GM23338 (cell line): ENCODE measurements around the gene NFX1. TPM values are rescaled to one million over a fixed set of nuclear protein-coding genes. Genes with fewer than 3 reads are reported as not detected.

ENCODE experiments used
- ATAC-seq: fragments of 200-7000 bp; cut with Tn5 transposase; 3 replicates; pipeline ENCODE4 v1.9.1; 2020
- DNase-seq: peaks from one replicate; pipeline ENCODE4 v3.0.0-alpha.2; 2015; ENCODE audit warnings: low spot score
- H2AFZ ChIP-seq: fragments of 200-600 bp; sonication (generic); 2 replicates; pipeline ENCODE4 v1.8.0; 2016; ENCODE audit warnings: antibody characterized with exemption, mild to moderate bottlenecking, moderate library complexity
- H3F3A ChIP-seq: fragments of 200-600 bp; sonication (generic); replicated peaks from 2 replicates; pipeline ENCODE4 v1.8.0; 2017; ENCODE audit warnings: antibody characterized with exemption, mixed run types, low read depth
- H3K27ac ChIP-seq: fragments of 200-600 bp; sonication (generic); 2 replicates; pipeline ENCODE4 v1.6.1; 2016; ENCODE audit warnings: low read depth
- H3K27me3 ChIP-seq: fragments of 200-600 bp; sonication (generic); 2 replicates; pipeline ENCODE4 v1.8.0; 2016; ENCODE audit warnings: mild to moderate bottlenecking, mixed run types, moderate library complexity; ENCODE audit not compliant: insufficient read depth
- H3K36me3 ChIP-seq: fragments of 200-600 bp; sonication (generic); 2 replicates; pipeline ENCODE4 v1.8.0; 2016; ENCODE audit warnings: mild to moderate bottlenecking; ENCODE audit not compliant: insufficient read depth
- H3K4me1 ChIP-seq: fragments of 200-600 bp; sonication (generic); 2 replicates; pipeline ENCODE4 v1.8.0; 2016; ENCODE audit warnings: mild to moderate bottlenecking, moderate library complexity; ENCODE audit not compliant: insufficient read depth
- H3K4me2 ChIP-seq: fragments of 200-600 bp; sonication (generic); 2 replicates; pipeline ENCODE4 v1.7.1; 2017; ENCODE audit warnings: mixed run types
- H3K4me3 ChIP-seq: fragments of 200-600 bp; sonication (generic); 2 replicates; pipeline ENCODE4 v1.6.1; 2016; ENCODE audit warnings: mixed run types
- H3K79me2 ChIP-seq: fragments of 200-600 bp; sonication (generic); replicated peaks from 2 replicates; pipeline ENCODE4 v1.8.0; 2017; ENCODE audit warnings: mild to moderate bottlenecking; ENCODE audit not compliant: insufficient read depth
- H3K9me2 ChIP-seq: fragments of 200-600 bp; sonication (generic); 2 replicates; pipeline ENCODE4 v1.8.0; 2017; ENCODE audit not compliant: insufficient read depth
- H4K20me1 ChIP-seq: fragments of 200-600 bp; sonication (generic); replicated peaks from 2 replicates; pipeline ENCODE4 v1.8.0; 2017; ENCODE audit warnings: mild to moderate bottlenecking; ENCODE audit not compliant: insufficient read depth
- H3K27ac Mint-ChIP-seq: 2 replicates; pipeline ENCODE4 v1.8.0; 2020; ENCODE audit warnings: inconsistent platforms, mild to moderate bottlenecking, moderate library complexity, mixed read lengths
- H3K27me3 Mint-ChIP-seq: 3 replicates; pipeline ENCODE4 v1.8.0; 2022; ENCODE audit warnings: low read depth, mild to moderate bottlenecking, moderate library complexity, mixed read lengths, inconsistent platforms; ENCODE audit not compliant: insufficient read depth, poor library complexity
- H3K36me3 Mint-ChIP-seq: 3 replicates; pipeline ENCODE4 v1.8.0; 2021; ENCODE audit warnings: low read depth, mild to moderate bottlenecking, inconsistent platforms, moderate library complexity, mixed read lengths
- H3K4me1 Mint-ChIP-seq: 3 replicates; pipeline ENCODE4 v1.8.0; 2020; ENCODE audit warnings: mild to moderate bottlenecking, inconsistent platforms, mixed read lengths
- H3K4me3 Mint-ChIP-seq: 3 replicates; pipeline ENCODE4 v1.8.0; 2021; ENCODE audit warnings: moderate library complexity, mild to moderate bottlenecking, inconsistent platforms, mixed read lengths
- H3K9me3 Mint-ChIP-seq: 3 replicates; pipeline ENCODE4 v1.8.0; 2020; ENCODE audit warnings: moderate library complexity, mild to moderate bottlenecking, inconsistent platforms, mixed read lengths
- CREB1 ChIP-seq: fragments of 250-450 bp; sonication (Bioruptor Pico); IDR thresholded peaks from 2 replicates; pipeline ENCODE4 v1.5.0; 2020; ENCODE audit warnings: low read depth, mild to moderate bottlenecking, moderate library complexity
- EZH2 ChIP-seq: fragments of 200-600 bp; sonication (generic); IDR thresholded peaks from one replicate; pipeline ENCODE4 v1.8.0; 2017; ENCODE audit warnings: antibody characterized with exemption, mild to moderate bottlenecking, low read depth; ENCODE audit not compliant: unreplicated experiment
- EZH2phosphoT487 ChIP-seq: fragments of 200-600 bp; sonication (generic); IDR thresholded peaks from one replicate; pipeline ENCODE4 v1.8.1; 2018; ENCODE audit warnings: antibody characterized with exemption; ENCODE audit not compliant: unreplicated experiment
- JUNB ChIP-seq: IDR thresholded peaks from one replicate; pipeline ENCODE4 v1.6.1; 2016; ENCODE audit warnings: antibody characterized with exemption; ENCODE audit not compliant: unreplicated experiment
- NANOG ChIP-seq: IDR thresholded peaks from 2 replicates; pipeline ENCODE4 v1.6.1; 2016; ENCODE audit warnings: antibody characterized with exemption, borderline replicate concordance
- POLR2AphosphoS5 ChIP-seq: IDR thresholded peaks from 2 replicates; pipeline ENCODE4 v1.6.1; 2016; ENCODE audit warnings: antibody characterized with exemption, low read depth
- STAT1 ChIP-seq: IDR thresholded peaks from one replicate; pipeline ENCODE4 v1.6.1; 2016; ENCODE audit warnings: antibody characterized with exemption; ENCODE audit not compliant: unreplicated experiment
- ZNF114 ChIP-seq: fragments of 250-450 bp; sonication (Bioruptor Pico); IDR thresholded peaks from 2 replicates; pipeline ENCODE4 v1.5.0; 2020; ENCODE audit warnings: mild to moderate bottlenecking, moderate library complexity
- ZNF331 ChIP-seq: fragments of 250-450 bp; sonication (Bioruptor Pico); IDR thresholded peaks from 2 replicates; pipeline ENCODE4 v1.5.0; 2020; ENCODE audit warnings: low read depth, mild to moderate bottlenecking, moderate library complexity
- polyA plus RNA-seq: library from polyadenylated mRNA; unstranded; fragments of >200 nt; fragmentation: Nextera tagmentation; extraction: Ambion mirVana; gene quantifications from 2 replicates; pipeline ENCODE4 v1.2.1, GENCODE V29; 2016
- total RNA-seq: library from RNA; depleted of rRNA; stranded (reverse); fragments of >200 nt; shearing (Covaris generic); gene quantifications from 2 replicates; pipeline ENCODE4 v1.2.3, GENCODE V29; 2014
- TF ChIP-seq, protein P1 (sequence below): IDR thresholded peaks from 2 replicates; pipeline ENCODE4 v1.6.1; 2016; ENCODE audit warnings: antibody characterized with exemption
- TF ChIP-seq, protein P2 (sequence below): IDR thresholded peaks from one replicate; pipeline ENCODE4 v1.6.1; 2018; ENCODE audit warnings: antibody characterized with exemption; ENCODE audit not compliant: unreplicated experiment
- TF ChIP-seq, protein P3 (sequence below), 2 experiments: fragments of 200-600 bp in 1 of 2; sonication (generic) in 1 of 2; conservative IDR thresholded peaks; 2 replicates each; pipeline versions ENCODE4 v1.5.1 to v1.6.1; 2016 to 2017; ENCODE audit warnings: antibody characterized with exemption in 2 of 2, low read depth in 2 of 2, mild to moderate bottlenecking in 2 of 2, moderate library complexity in 1 of 2
- TF ChIP-seq, protein P4 (sequence below): fragments of 250-450 bp; sonication (Bioruptor Pico); IDR thresholded peaks from 2 replicates; pipeline ENCODE4 v1.5.0; 2020; ENCODE audit warnings: mild to moderate bottlenecking, moderate library complexity

Gene NFX1
- total and polyA plus RNA-seq, 2 experiments from 2014 or later = 13.9 to 26.1 TPM

DNA sequence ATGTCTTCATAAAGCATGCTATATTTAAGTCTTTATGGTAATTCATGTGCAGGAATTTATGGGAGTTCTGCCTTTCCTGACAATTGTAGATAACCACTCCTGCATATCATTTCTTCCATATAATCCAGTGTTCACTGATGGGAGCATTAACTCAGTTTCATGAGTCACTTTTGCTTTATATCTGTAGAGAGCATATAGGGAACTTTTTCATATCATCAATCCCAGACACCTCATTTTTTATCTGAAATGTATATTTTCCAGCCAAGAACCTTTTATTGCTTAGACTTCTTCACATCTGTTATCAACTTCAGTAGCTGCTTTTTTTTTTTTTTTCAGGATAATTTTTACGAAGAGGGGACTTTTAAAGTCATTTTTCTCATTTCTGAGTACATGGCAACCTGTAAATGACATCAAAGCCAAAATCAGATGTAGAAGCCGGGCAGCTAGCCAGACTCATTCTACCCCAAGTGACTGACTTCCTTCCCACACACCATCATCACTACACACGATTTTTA is 41.1 kb downstream of the NFX1 start:
- Mint-ChIP-seq H3K9me3 (no peaks in the 10 kb centered on the region), H3K27ac (no peak overlapping the region), H3K4me3 (no peak overlapping the region), H3K4me1 (no peaks in the 10 kb centered on the region), H3K27me3 (peaks cover 3% of the 10 kb centered on the region), H3K36me3 (peaks cover 67% of the 10 kb centered on the region)
- Histone ChIP-seq H4K20me1 (no peaks in the 10 kb centered on the region), H3K27ac (no peak overlapping the region), H3K79me2 (no peaks in the 10 kb centered on the region), H3K27me3 (no peaks in the 10 kb centered on the region), H3F3A (no peaks in the 10 kb centered on the region), H3K4me1 (no peaks in the 10 kb centered on the region), H2AFZ (no peak overlapping the region), H3K4me3 (no peak overlapping the region), H3K9me2 (no peaks in the 10 kb centered on the region), H3K4me2 (no peak overlapping the region), H3K36me3 (peaks cover 11% of the 10 kb centered on the region; the same call in 1 of the 2 replicates)
- ATAC-seq (no peak), DNase-seq (no peak)
- TF ChIP-seq JUNB = no peak
- TF ChIP-seq, protein P1, sequence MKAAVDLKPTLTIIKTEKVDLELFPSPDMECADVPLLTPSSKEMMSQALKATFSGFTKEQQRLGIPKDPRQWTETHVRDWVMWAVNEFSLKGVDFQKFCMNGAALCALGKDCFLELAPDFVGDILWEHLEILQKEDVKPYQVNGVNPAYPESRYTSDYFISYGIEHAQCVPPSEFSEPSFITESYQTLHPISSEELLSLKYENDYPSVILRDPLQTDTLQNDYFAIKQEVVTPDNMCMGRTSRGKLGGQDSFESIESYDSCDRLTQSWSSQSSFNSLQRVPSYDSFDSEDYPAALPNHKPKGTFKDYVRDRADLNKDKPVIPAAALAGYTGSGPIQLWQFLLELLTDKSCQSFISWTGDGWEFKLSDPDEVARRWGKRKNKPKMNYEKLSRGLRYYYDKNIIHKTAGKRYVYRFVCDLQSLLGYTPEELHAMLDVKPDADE = no peak
- no peak for TF ChIP-seq EZH2phosphoT487
- TF ChIP-seq NANOG = no peak
- TF ChIP-seq, protein P2, sequence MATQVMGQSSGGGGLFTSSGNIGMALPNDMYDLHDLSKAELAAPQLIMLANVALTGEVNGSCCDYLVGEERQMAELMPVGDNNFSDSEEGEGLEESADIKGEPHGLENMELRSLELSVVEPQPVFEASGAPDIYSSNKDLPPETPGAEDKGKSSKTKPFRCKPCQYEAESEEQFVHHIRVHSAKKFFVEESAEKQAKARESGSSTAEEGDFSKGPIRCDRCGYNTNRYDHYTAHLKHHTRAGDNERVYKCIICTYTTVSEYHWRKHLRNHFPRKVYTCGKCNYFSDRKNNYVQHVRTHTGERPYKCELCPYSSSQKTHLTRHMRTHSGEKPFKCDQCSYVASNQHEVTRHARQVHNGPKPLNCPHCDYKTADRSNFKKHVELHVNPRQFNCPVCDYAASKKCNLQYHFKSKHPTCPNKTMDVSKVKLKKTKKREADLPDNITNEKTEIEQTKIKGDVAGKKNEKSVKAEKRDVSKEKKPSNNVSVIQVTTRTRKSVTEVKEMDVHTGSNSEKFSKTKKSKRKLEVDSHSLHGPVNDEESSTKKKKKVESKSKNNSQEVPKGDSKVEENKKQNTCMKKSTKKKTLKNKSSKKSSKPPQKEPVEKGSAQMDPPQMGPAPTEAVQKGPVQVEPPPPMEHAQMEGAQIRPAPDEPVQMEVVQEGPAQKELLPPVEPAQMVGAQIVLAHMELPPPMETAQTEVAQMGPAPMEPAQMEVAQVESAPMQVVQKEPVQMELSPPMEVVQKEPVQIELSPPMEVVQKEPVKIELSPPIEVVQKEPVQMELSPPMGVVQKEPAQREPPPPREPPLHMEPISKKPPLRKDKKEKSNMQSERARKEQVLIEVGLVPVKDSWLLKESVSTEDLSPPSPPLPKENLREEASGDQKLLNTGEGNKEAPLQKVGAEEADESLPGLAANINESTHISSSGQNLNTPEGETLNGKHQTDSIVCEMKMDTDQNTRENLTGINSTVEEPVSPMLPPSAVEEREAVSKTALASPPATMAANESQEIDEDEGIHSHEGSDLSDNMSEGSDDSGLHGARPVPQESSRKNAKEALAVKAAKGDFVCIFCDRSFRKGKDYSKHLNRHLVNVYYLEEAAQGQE = no peak
- TF ChIP-seq, protein P3, sequence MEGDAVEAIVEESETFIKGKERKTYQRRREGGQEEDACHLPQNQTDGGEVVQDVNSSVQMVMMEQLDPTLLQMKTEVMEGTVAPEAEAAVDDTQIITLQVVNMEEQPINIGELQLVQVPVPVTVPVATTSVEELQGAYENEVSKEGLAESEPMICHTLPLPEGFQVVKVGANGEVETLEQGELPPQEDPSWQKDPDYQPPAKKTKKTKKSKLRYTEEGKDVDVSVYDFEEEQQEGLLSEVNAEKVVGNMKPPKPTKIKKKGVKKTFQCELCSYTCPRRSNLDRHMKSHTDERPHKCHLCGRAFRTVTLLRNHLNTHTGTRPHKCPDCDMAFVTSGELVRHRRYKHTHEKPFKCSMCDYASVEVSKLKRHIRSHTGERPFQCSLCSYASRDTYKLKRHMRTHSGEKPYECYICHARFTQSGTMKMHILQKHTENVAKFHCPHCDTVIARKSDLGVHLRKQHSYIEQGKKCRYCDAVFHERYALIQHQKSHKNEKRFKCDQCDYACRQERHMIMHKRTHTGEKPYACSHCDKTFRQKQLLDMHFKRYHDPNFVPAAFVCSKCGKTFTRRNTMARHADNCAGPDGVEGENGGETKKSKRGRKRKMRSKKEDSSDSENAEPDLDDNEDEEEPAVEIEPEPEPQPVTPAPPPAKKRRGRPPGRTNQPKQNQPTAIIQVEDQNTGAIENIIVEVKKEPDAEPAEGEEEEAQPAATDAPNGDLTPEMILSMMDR (conservative IDR thresholded peaks at IDR 0.05; ENCODE audit: low read depth in 2 of 2) = no peak
- TF ChIP-seq ZNF331 = no peak
- no peak for TF ChIP-seq ZNF114 (CRISPR knock-in tag)
- TF ChIP-seq POLR2AphosphoS5 = no peak
- TF ChIP-seq STAT1 = no peak
- TF ChIP-seq EZH2 = no peak
- TF ChIP-seq, protein P4, sequence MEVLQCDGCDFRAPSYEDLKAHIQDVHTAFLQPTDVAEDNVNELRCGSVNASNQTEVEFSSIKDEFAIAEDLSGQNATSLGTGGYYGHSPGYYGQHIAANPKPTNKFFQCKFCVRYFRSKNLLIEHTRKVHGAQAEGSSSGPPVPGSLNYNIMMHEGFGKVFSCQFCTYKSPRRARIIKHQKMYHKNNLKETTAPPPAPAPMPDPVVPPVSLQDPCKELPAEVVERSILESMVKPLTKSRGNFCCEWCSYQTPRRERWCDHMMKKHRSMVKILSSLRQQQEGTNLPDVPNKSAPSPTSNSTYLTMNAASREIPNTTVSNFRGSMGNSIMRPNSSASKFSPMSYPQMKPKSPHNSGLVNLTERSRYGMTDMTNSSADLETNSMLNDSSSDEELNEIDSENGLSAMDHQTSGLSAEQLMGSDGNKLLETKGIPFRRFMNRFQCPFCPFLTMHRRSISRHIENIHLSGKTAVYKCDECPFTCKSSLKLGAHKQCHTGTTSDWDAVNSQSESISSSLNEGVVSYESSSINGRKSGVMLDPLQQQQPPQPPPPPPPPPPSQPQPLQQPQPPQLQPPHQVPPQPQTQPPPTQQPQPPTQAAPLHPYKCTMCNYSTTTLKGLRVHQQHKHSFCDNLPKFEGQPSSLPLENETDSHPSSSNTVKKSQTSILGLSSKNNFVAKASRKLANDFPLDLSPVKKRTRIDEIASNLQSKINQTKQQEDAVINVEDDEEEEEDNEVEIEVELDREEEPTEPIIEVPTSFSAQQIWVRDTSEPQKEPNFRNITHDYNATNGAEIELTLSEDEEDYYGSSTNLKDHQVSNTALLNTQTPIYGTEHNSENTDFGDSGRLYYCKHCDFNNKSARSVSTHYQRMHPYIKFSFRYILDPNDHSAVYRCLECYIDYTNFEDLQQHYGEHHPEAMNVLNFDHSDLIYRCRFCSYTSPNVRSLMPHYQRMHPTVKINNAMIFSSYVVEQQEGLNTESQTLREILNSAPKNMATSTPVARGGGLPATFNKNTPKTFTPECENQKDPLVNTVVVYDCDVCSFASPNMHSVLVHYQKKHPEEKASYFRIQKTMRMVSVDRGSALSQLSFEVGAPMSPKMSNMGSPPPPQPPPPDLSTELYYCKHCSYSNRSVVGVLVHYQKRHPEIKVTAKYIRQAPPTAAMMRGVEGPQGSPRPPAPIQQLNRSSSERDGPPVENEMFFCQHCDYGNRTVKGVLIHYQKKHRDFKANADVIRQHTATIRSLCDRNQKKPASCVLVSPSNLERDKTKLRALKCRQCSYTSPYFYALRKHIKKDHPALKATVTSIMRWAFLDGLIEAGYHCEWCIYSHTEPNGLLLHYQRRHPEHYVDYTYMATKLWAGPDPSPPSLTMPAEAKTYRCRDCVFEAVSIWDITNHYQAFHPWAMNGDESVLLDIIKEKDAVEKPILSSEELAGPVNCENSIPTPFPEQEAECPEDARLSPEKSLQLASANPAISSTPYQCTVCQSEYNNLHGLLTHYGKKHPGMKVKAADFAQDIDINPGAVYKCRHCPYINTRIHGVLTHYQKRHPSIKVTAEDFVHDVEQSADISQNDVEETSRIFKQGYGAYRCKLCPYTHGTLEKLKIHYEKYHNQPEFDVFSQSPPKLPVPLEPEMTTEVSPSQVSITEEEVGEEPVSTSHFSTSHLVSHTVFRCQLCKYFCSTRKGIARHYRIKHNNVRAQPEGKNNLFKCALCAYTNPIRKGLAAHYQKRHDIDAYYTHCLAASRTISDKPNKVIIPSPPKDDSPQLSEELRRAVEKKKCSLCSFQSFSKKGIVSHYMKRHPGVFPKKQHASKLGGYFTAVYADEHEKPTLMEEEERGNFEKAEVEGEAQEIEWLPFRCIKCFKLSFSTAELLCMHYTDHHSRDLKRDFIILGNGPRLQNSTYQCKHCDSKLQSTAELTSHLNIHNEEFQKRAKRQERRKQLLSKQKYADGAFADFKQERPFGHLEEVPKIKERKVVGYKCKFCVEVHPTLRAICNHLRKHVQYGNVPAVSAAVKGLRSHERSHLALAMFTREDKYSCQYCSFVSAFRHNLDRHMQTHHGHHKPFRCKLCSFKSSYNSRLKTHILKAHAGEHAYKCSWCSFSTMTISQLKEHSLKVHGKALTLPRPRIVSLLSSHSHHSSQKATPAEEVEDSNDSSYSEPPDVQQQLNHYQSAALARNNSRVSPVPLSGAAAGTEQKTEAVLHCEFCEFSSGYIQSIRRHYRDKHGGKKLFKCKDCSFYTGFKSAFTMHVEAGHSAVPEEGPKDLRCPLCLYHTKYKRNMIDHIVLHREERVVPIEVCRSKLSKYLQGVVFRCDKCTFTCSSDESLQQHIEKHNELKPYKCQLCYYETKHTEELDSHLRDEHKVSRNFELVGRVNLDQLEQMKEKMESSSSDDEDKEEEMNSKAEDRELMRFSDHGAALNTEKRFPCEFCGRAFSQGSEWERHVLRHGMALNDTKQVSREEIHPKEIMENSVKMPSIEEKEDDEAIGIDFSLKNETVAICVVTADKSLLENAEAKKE (CRISPR knock-in tag) = no peak
- TF ChIP-seq CREB1 (CRISPR knock-in tag) = no peak
